OCI-LY7 (cell line): ENCODE measurements around the gene PLAC9.

ENCODE experiments used
- CTCF ChIP-seq: fragments of 200-600 bp; sonication (generic); conservative IDR thresholded peaks from 2 replicates; pipeline ENCODE4 v1.5.1; 2014; ENCODE audit warnings: mild to moderate bottlenecking, antibody characterized with exemption, low read length, moderate library complexity, mixed read lengths
- EZH2phosphoT487 ChIP-seq: fragments of 200-600 bp; sonication (generic); IDR thresholded peaks from 2 replicates; pipeline ENCODE4 v1.6.1; 2018; ENCODE audit warnings: low read depth, borderline replicate concordance, mild to moderate bottlenecking, mixed run types, antibody characterized with exemption, low read length, moderate library complexity, mixed read lengths

GRCh38 chr10:80171248-80171660 lies 38.7 kb downstream of the PLAC9 start:
- TF ChIP-seq CTCF, result no peak
- TF ChIP-seq EZH2phosphoT487, result no peak
